ENCODE measurements around the gene GLP2R. TPM values are rescaled to one million over a fixed set of nuclear protein-coding genes. Genes with fewer than 3 reads are reported as not detected.

The GLP2R gene
- total RNA-seq, 1 experiment from 2014 or later, result 0.08 TPM

DNA sequence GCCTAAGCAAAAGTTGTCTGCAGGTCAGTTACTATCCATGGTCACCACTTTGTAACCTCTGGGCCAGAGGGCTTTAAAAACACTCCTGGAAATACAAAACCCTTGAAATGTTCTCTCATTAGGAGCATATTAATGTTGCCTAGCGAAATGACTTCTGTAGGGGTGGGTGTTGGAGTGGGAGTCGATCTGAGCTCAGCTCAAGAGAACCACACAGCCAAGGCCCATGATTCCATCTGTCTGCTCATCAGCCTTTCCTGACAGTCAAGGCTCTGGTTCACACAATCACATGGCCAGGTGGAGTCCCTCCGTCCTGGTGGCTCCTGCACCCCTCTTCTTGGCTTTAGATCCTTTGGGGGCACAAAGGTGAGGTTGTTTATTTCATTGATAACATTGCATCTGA, 52.6 kb downstream of the GLP2R start:
- H3K4me3 ChIP-seq (ENCODE audit: low read depth in 2 of 2, low read length in 2 of 2), result no peak overlapping the region
- ATAC-seq (no peak), DNase-seq (ENCODE audit: low read depth, low spot score) (no peak)
- in situ Hi-C loops (cut with HindIII; ENCODE audit: low pct_unique_long_range_greater_than_20kb, low sequenced_read_pairs), result no loop called here
- no peaks in the 10 kb centered on the region for H3K27me3 ChIP-seq (ENCODE audit: control insufficient read depth, insufficient read depth, low read length)
- no TSS peak for BruUV-seq (replicated peaks)
- no peaks in the 10 kb centered on the region for H3K4me1 ChIP-seq (ENCODE audit: control insufficient read depth, insufficient read depth, low read length)
- intact Hi-C loops (cut with micrococcal nuclease; ENCODE audit: unreplicated experiment), result no loop called here
- POLR2A ChIA-PET, result no interaction called here
- H3K9me3 ChIP-seq (ENCODE audit: control insufficient read depth, insufficient read depth, low read depth, low read length), result peaks cover 4% of the 10 kb centered on the region; the same call in 1 of the 2 replicates
- H3K36me3 ChIP-seq (ENCODE audit: control insufficient read depth, insufficient read depth, low read length), result no peaks in the 10 kb centered on the region
- CTCF ChIA-PET, result no interaction called here
- TF ChIP-seq, protein P1, sequence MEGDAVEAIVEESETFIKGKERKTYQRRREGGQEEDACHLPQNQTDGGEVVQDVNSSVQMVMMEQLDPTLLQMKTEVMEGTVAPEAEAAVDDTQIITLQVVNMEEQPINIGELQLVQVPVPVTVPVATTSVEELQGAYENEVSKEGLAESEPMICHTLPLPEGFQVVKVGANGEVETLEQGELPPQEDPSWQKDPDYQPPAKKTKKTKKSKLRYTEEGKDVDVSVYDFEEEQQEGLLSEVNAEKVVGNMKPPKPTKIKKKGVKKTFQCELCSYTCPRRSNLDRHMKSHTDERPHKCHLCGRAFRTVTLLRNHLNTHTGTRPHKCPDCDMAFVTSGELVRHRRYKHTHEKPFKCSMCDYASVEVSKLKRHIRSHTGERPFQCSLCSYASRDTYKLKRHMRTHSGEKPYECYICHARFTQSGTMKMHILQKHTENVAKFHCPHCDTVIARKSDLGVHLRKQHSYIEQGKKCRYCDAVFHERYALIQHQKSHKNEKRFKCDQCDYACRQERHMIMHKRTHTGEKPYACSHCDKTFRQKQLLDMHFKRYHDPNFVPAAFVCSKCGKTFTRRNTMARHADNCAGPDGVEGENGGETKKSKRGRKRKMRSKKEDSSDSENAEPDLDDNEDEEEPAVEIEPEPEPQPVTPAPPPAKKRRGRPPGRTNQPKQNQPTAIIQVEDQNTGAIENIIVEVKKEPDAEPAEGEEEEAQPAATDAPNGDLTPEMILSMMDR (IDR thresholded peaks at IDR 0.05), result no peak
- no peak overlapping the region for H3K27ac ChIP-seq (ENCODE audit: low read length)

DNA sequence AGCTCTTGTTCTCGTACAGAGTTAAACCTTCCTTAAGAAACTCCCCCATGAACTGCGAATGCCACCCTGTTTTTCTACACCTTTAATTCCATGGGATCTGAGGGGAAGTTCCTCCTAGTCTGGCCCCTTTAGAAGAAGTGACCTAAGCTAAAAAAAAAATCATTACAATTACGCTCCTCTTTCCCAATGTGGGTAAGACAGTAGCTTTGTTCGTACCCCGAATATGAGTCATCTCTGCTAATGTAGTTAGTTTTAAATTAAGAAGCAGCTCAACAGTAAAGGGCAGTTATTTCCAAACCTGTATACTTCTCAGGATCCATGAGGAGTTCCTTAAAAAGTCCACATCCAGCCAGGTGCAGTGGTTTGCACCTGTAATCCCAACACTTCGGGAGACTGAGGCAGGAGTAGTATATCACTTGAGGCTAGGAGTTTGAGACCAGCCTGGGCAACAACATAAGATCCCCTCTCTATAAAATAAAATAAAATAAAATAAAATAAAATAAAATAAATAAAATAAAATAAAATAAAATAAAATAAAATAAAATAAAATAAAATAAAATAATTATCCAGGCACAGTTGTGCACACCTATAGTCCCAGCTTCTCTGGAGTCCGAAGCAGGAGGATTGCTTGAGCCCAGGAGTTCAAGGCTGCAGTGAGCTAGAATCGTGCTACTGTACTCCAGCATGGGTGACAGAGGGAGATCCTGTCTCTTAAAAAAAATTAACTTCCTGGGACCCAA, 53.2 kb downstream of the GLP2R start:
- no peak for ATAC-seq

More for the DNA sequence above, 53.2 kb downstream of the GLP2R start:
- intact Hi-C loops (cut with micrococcal nuclease; ENCODE audit: unreplicated experiment) (no loop called here), in situ Hi-C loops (cut with HindIII; ENCODE audit: low pct_unique_long_range_greater_than_20kb, low sequenced_read_pairs) (no loop called here)
- peaks cover 9% of the 10 kb centered on the region; the same call in 1 of the 2 replicates for H3K9me3 ChIP-seq (ENCODE audit: control insufficient read depth, insufficient read depth, low read depth, low read length)
- no peaks in the 10 kb centered on the region for H3K27me3 ChIP-seq (ENCODE audit: control insufficient read depth, insufficient read depth, low read length)
- H3K4me3 ChIP-seq (ENCODE audit: low read depth in 2 of 2, low read length in 2 of 2), result no peak overlapping the region
- POLR2A ChIA-PET, result no interaction called here
- no peak for TF ChIP-seq TCF7L2 (IDR thresholded peaks at IDR 0.05; ENCODE audit: low read depth, low read length)
- TF ChIP-seq, protein P2, sequence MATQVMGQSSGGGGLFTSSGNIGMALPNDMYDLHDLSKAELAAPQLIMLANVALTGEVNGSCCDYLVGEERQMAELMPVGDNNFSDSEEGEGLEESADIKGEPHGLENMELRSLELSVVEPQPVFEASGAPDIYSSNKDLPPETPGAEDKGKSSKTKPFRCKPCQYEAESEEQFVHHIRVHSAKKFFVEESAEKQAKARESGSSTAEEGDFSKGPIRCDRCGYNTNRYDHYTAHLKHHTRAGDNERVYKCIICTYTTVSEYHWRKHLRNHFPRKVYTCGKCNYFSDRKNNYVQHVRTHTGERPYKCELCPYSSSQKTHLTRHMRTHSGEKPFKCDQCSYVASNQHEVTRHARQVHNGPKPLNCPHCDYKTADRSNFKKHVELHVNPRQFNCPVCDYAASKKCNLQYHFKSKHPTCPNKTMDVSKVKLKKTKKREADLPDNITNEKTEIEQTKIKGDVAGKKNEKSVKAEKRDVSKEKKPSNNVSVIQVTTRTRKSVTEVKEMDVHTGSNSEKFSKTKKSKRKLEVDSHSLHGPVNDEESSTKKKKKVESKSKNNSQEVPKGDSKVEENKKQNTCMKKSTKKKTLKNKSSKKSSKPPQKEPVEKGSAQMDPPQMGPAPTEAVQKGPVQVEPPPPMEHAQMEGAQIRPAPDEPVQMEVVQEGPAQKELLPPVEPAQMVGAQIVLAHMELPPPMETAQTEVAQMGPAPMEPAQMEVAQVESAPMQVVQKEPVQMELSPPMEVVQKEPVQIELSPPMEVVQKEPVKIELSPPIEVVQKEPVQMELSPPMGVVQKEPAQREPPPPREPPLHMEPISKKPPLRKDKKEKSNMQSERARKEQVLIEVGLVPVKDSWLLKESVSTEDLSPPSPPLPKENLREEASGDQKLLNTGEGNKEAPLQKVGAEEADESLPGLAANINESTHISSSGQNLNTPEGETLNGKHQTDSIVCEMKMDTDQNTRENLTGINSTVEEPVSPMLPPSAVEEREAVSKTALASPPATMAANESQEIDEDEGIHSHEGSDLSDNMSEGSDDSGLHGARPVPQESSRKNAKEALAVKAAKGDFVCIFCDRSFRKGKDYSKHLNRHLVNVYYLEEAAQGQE (IDR thresholded peaks at IDR 0.05; ENCODE audit: insufficient read depth in 1 of 2, low read depth in 2 of 2, low read length in 1 of 2), result no peak
- TF ChIP-seq, protein P1 (IDR thresholded peaks at IDR 0.05), result no peak
- TF ChIP-seq POLR2AphosphoS5 (IDR thresholded peaks at IDR 0.05; ENCODE audit: low read depth, low read length), result no peak
- no peak for TF ChIP-seq SIN3A (IDR thresholded peaks at IDR 0.05; ENCODE audit: borderline replicate concordance, insufficient read depth, low read depth, low read length)
- BruUV-seq (replicated peaks), result no TSS peak
- no peaks in the 10 kb centered on the region for H3K36me3 ChIP-seq (ENCODE audit: control insufficient read depth, insufficient read depth, low read length)
- CTCF ChIA-PET, result no interaction called here
- no peak for DNase-seq (ENCODE audit: low read depth, low spot score)
- no peak overlapping the region for H3K27ac ChIP-seq (ENCODE audit: low read length)
- no peaks in the 10 kb centered on the region for H3K4me1 ChIP-seq (ENCODE audit: control insufficient read depth, insufficient read depth, low read length)

Data from Panc1 (cell line).